HEK293T (cell line): ENCODE measurements around the gene NADSYN1.

Source experiments
- BHLHE40 ChIP-seq: fragments of 450-650 bp; IDR thresholded peaks from 2 replicates; pipeline ENCODE4 v1.6.1; 2016; ENCODE audit warnings: mild to moderate bottlenecking, moderate library complexity, borderline replicate concordance
- FOXK2 ChIP-seq: fragments of 450-650 bp; IDR thresholded peaks from 2 replicates; pipeline ENCODE4 v1.6.1; 2016; ENCODE audit warnings: mild to moderate bottlenecking
- FOXM1 ChIP-seq: fragments of 450-650 bp; IDR thresholded peaks from 2 replicates; pipeline ENCODE4 v1.6.1; 2017; ENCODE audit warnings: mild to moderate bottlenecking, borderline replicate concordance
- SP1 ChIP-seq: fragments of 450-650 bp; IDR thresholded peaks from 2 replicates; pipeline ENCODE4 v1.6.1; 2017
- ZNF384 ChIP-seq: fragments of 450-650 bp; IDR thresholded peaks from 2 replicates; pipeline ENCODE4 v1.6.1; 2016
- TF ChIP-seq, protein P1 (sequence below): fragments of 450-650 bp; IDR thresholded peaks from 2 replicates; pipeline ENCODE4 v1.6.1; 2016

DNA sequence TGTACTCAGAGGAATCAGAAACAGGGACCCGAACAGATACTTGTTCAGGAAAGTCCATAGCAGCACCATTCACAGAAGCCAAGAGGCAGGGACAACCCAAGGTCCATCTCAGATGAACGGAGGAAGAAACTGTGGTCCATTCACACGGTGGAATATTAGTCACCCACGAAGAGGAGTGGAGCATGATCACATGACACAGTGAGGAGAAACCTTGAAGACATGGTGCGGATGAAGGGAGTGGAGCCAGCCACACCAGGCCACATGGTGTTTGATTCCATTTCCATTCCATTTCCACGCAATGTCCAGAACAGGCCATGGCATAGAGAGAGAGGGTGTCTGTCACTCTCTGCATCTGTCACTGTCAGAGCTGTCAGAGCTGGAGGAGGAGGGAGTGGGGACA is 30.7 kb downstream of the NADSYN1 start:
- TF ChIP-seq BHLHE40 (no peak), ZNF384 (no peak), FOXK2 (no peak), FOXM1 (no peak), SP1 (no peak)
- TF ChIP-seq, protein P1, sequence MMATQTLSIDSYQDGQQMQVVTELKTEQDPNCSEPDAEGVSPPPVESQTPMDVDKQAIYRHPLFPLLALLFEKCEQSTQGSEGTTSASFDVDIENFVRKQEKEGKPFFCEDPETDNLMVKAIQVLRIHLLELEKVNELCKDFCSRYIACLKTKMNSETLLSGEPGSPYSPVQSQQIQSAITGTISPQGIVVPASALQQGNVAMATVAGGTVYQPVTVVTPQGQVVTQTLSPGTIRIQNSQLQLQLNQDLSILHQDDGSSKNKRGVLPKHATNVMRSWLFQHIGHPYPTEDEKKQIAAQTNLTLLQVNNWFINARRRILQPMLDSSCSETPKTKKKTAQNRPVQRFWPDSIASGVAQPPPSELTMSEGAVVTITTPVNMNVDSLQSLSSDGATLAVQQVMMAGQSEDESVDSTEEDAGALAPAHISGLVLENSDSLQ, result no peak
